DMS79 treated with DMSO at 0.1 percent for 48 hours (cell line): ENCODE measurements around the gene ALDH18A1.

Source experiments
- DNase-seq: peaks from one replicate; lab custom pipeline; 2025; lab: John Stamatoyannopoulos, UW

Gene ALDH18A1

GRCh38 chr10:95556994-95557767 is 99.3 kb downstream of the ALDH18A1 start:
- DNase-seq: no peak
